Lung (tissue), 12 donors: Measurements from ENCODE around the gene NRXN2. TPM values are rescaled to one million over a fixed set of nuclear protein-coding genes. Genes with fewer than 3 reads are reported as not detected.

Source experiments
- ATAC-seq: fragments of 200-7000 bp; cut with Tn5 transposase; one replicate; pipeline ENCODE4 v1.9.1; 2020; ENCODE audit warnings: moderate number of reproducible peaks; ENCODE audit not compliant: insufficient read depth, low FRiP score
- DNase-seq, 3 donors: peaks; one replicate each; pipeline ENCODE4 v3.0.0-alpha.2; 2013 to 2017
- H3K27ac ChIP-seq, 2 donors: one replicate each; pipeline ENCODE4 v1.5.1; 2013; ENCODE audit warnings: mild to moderate bottlenecking in 2 of 2, moderate library complexity in 2 of 2, control low read depth in 1 of 2, inconsistent platforms in 1 of 2, low read depth in 1 of 2, low read length in 1 of 2
- H3K27me3 ChIP-seq, 3 donors: one replicate each; pipeline ENCODE4 v1.5.1; 2013; ENCODE audit warnings: low read length in 2 of 3; ENCODE audit not compliant: control insufficient read depth in 3 of 3, insufficient read depth in 3 of 3
- H3K36me3 ChIP-seq, 4 donors: one replicate each; pipeline ENCODE4 v1.5.1; 2013; ENCODE audit warnings: low read length in 4 of 4, mild to moderate bottlenecking in 1 of 4, moderate library complexity in 1 of 4; ENCODE audit not compliant: control insufficient read depth in 4 of 4, insufficient read depth in 4 of 4
- H3K4me1 ChIP-seq, 5 donors: one replicate each; pipeline ENCODE4 v1.5.1; 2013; ENCODE audit warnings: low read length in 5 of 5, mild to moderate bottlenecking in 2 of 5, moderate library complexity in 1 of 5; ENCODE audit not compliant: control insufficient read depth in 5 of 5, insufficient read depth in 5 of 5
- H3K4me3 ChIP-seq: one replicate; pipeline ENCODE4 v1.5.1; 2013; ENCODE audit warnings: mild to moderate bottlenecking, control low read depth, moderate library complexity
- H3K9ac ChIP-seq, 2 donors: one replicate each; pipeline ENCODE4 v1.5.1; 2013; ENCODE audit warnings: low read length in 2 of 2, control low read depth in 1 of 2; ENCODE audit not compliant: insufficient read depth in 1 of 2
- H3K9me3 ChIP-seq, 4 donors: one replicate each; pipeline ENCODE4 v1.5.1; 2013; ENCODE audit warnings: low read length in 3 of 4, mild to moderate bottlenecking in 1 of 4, moderate library complexity in 1 of 4; ENCODE audit not compliant: control insufficient read depth in 4 of 4, insufficient read depth in 3 of 4
- WGBS, 2 donors: extraction: QIAGEN DNeasy Blood & Tissue Kit; methylation state at CpG; one replicate each; pipeline ENCODE4 v1.1.7; 2013; 5-methylcytosine and 5-hydroxymethylcytosine counted together
- polyA plus RNA-seq, 2 donors: library from polyadenylated mRNA; stranded (reverse); fragments of 200-250 nt; gene quantifications; one replicate each; pipeline ENCODE4 v1.2.1, GENCODE V29; 2013
- total RNA-seq, 2 donors: library from RNA; depleted of rRNA in 1 of 2; stranded (reverse); fragments of >200 nt in 1 of 2; gene quantifications; one replicate each; pipeline ENCODE4 v1.2.1, GENCODE V29; 2014 to 2021
- TF ChIP-seq, protein P1 (sequence below): IDR thresholded peaks from 2 replicates; pipeline ENCODE4 v1.5.1; 2012; ENCODE audit warnings: mild to moderate bottlenecking; ENCODE audit errors: control extremely low read depth, extremely low read depth
- donor health status: control.
- donor health status: control.
- donor health status: Bipolar disorder and iron deficiency.
- donor health status: healthy.
- donor health status: DM: yes; HTN: yes; CAD: no.

The NRXN2 gene
- total and polyA plus RNA-seq, 4 donors = 0.39 to 6.6 (median 1.1) TPM

DNA sequence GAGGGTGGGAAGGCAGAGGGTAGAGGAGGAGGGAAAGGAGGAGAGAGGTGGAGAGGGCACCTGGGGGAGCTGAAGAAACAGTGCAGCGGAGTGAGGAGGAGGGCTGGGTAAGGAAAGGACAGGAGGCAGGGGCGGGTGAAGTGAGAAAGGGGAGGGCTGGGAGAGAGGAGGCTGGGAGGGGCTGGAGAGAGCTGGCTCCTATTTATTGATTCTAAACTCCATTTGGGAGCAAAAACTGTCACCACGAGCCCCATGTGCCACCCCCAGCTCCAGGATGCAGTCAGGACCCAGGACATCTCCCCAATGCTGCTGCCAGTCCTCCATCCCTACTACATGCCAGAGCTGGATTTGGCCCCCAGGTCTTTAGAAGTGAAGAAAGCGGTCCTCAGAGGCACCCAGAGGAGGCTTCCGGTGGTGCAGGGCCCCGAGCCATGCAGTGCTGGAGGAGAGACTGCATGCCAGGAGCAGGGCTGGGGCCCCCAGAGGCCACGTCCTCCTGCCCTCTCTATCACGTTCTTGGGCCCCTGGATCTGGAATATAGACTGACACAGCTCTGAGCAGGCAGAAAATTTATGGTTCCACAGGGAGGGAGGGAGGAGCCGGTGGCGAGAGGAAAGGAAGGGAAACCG is 78.2 kb downstream of the NRXN2 start:
- ATAC-seq = no peak

DNA sequence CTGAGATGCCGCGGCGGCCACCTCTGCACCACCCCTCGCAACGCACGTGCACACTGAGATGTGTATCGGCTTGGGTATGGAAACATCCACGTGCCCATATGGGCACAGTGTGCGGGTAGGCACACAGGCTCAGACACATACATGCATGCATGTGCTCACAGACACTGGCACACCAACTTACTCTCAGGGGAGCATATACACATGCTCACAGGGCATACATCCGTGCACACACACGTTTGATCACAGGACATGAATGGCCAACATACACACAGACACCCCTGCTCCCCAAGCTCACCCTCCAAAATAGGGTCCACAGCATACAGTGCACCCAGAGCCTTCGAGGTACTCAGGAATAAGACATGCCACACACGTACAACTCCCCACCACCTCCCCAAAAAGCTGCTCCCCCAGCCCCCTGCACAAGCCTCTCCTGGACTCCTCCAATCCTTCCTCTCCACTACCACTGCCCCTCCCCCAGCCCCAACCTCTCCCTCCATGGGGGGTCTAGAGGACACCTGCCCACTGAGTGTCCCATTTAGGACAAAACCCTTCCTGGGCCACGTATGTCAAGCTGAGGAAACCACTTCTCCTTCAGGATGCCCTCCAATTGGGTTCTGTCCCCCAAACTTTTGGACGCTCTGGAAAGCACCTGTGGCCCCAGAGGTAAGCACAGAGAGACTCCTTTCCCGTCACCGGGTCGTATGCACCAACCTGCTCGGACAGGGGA is 78.9 kb downstream of the NRXN2 start:
- Histone ChIP-seq H3K4me1 (peaks cover 0 to 19% (median 9%) of the 10 kb centered on the region in 5 donors), H3K36me3 (peaks cover 0 to 2% (median 0%) of the 10 kb centered on the region in 4 donors), H3K9ac (peak overlapping the region in 1 of 2 donors; percentile 14), H3K9me3 (peaks cover 0 to 4% (median 0%) of the 10 kb centered on the region in 4 donors), H3K4me3 (no peak overlapping the region), H3K27me3 (peaks cover 0 to 53% (median 10%) of the 10 kb centered on the region in 3 donors), H3K27ac (no peak overlapping the region)
- TF ChIP-seq, protein P1, sequence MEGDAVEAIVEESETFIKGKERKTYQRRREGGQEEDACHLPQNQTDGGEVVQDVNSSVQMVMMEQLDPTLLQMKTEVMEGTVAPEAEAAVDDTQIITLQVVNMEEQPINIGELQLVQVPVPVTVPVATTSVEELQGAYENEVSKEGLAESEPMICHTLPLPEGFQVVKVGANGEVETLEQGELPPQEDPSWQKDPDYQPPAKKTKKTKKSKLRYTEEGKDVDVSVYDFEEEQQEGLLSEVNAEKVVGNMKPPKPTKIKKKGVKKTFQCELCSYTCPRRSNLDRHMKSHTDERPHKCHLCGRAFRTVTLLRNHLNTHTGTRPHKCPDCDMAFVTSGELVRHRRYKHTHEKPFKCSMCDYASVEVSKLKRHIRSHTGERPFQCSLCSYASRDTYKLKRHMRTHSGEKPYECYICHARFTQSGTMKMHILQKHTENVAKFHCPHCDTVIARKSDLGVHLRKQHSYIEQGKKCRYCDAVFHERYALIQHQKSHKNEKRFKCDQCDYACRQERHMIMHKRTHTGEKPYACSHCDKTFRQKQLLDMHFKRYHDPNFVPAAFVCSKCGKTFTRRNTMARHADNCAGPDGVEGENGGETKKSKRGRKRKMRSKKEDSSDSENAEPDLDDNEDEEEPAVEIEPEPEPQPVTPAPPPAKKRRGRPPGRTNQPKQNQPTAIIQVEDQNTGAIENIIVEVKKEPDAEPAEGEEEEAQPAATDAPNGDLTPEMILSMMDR = no peak
- DNase-seq (no peak), ATAC-seq (no peak)
- WGBS, 2 donors = 13 to 21% methylated on average over 19 of the region's 19 CpGs

More for the DNA sequence above, 78.2 kb downstream of the NRXN2 start:
- Histone ChIP-seq H3K27me3 (peaks cover 0 to 50% (median 10%) of the 10 kb centered on the region in 3 donors), H3K36me3 (peaks cover 0 to 2% (median 0%) of the 10 kb centered on the region in 4 donors), H3K27ac (no peak overlapping the region), H3K4me1 (peaks cover 0 to 19% (median 9%) of the 10 kb centered on the region in 5 donors), H3K9ac (no peak overlapping the region), H3K4me3 (no peak overlapping the region), H3K9me3 (peaks cover 0 to 4% (median 0%) of the 10 kb centered on the region in 4 donors)
- WGBS, 2 donors = 21 to 23% methylated on average over 10 to 11 of the region's 11 CpGs
- TF ChIP-seq, protein P1 = no peak
- no peak for DNase-seq

DNA sequence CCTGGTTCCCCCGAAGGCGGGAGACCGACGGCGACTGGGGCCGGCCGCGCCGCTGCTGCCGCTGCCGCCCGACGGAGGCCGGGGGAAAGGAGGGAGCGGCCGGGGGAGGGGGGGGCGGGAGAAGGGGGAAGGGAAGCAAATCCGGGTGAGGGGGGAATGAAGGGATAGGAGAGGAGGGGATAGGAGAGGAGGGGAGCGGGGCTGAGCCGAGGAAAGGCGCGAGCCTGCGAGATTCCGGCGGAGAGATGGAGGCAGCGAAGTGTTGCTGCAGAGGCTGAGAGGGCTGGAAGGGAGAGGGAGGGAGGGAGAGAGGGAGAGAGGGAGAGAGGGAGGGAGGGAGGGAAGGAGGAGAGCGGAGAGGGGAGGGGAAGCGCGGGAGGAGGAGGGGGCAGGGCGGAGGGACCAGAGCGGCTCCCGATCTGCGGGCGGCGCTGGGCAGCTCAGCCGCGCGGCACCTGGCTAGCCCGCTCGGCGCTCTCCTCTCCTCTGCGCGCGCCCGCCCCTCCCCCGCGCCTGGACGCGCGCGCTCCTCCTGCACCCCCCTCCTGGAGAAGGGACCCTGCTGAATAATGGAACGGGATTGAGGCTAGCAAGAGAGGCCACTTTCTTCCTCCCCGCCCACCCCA is 79.6 kb downstream of the NRXN2 start:
- Histone ChIP-seq H3K4me1 (peaks cover 0 to 24% (median 9%) of the 10 kb centered on the region in 5 donors), H3K4me3 (no peak overlapping the region), H3K9me3 (peaks cover 0 to 4% (median 0%) of the 10 kb centered on the region in 4 donors), H3K27ac (no peak overlapping the region), H3K27me3 (peaks cover 0 to 56% (median 10%) of the 10 kb centered on the region in 3 donors), H3K9ac (no peak overlapping the region), H3K36me3 (peaks cover 0 to 2% (median 0%) of the 10 kb centered on the region in 4 donors)
- TF ChIP-seq, protein P1 = no peak
- WGBS, 2 donors = 1% methylated on average over 36 to 50 of the region's 53 CpGs
- DNase-seq (peak; percentile 64 to 83 (median 67)), ATAC-seq (no peak)
